ENCODE measurements around the gene BMPR2.

The BMPR2 gene

DNA sequence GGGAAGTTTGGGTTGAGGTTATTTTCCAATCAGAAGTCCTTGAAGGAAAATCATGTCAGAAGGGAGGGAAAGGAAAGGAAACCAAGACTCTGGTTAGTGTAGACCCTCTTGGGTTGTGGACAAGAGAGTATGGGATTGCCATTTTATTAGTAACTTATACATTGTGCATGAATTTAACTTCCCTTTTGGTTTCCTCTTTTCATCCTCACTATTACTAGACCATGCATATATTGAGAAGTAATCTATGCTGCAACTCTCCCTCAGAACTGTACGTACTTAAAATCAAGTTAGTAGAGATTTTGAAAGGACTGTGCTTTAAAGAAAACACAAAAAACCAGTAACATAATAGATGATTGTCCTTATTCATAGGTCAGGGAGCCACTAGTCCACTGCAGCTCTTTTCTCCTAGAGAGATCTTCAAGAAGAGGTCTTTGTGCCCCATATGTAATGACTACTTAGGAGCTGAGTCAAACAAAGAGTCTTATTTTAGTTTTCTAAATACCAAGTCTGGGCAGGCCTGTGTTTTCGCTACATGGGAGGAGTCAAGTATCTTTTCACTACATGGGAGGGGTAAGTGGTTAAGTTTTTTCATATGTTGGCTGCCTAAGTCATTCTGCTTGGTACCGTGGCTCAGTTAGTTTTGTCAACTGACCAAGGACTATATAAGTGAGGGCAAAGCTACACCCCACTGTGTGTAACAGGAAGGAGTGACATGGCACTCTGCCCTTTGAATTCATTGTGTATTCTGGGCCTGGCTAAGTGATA is 233.4 kb downstream of the BMPR2 start:
- no peak for DNase-seq

GRCh38 chr2:202610380-202610779 is 234.3 kb downstream of the BMPR2 start:
- DNase-seq: no peak

- DNase-seq: no peak
Measured at GRCh38 chr2:202612145-202612544, 236.0 kb downstream of the BMPR2 start.

DNA sequence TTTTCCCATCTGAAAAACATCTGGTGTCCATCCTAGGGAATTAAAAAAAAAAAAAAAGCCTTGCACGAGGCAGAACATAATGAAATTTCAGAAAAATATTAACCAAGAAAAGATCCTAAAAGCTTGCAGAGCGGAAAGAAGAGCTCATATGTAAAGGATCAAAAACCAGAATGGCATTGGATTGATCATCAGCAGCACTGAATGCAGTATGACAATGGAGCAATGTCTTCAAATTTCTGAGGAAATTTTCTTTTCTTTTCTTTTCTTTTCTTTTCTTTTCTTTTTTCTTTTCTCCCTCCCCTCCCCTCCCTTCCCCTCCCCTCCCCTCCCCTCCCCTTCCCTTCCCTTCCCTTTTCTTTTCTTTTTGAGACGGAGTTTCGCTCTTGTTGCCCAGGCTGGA is 237.4 kb downstream of the BMPR2 start:
- no peak for DNase-seq
